HepG2 (cell line): Measurements from ENCODE around the gene SLC38A3. TPM values are rescaled to one million over a fixed set of nuclear protein-coding genes. Genes with fewer than 3 reads are reported as not detected.

Experiments used
- ATAC-seq: fragments of 200-7000 bp; cut with Tn5 transposase; 3 replicates; pipeline ENCODE4 v1.9.1; 2020; ENCODE audit warnings: mild to moderate bottlenecking, moderate library complexity
- BruUV-seq: library from RNA; stranded (reverse); fragments of 400-500 nt; replicated peaks from 2 replicates; lab custom pipeline; 2021; lab: Mats Ljungman, UMichigan
- CTCF ChIA-PET: fragments of 300-600 bp; formaldehyde crosslinking; extraction: SDS; loops from one replicate; lab custom pipeline; 2021; ENCODE audit warnings: low total read pairs, inconsistent platforms, low intra/inter-chr PET ratio; lab: Yijun Ruan, JAX
- POLR2A ChIA-PET: fragments of 350-600 bp; sonication (Branson Sonifier 250); formaldehyde crosslinking; loops from one replicate; lab custom pipeline; 2020; ENCODE audit warnings: antibody characterized with exemption, inconsistent platforms; lab: Yijun Ruan, JAX
- DNase-seq: peaks from one replicate; pipeline ENCODE4 v3.0.0-alpha.2; 2015; ENCODE audit warnings: low spot score
- FAIRE-seq: peaks from 3 replicates; lab custom pipeline; 2011; peaks lifted over from hg19 to GRCh38; lab: Jason Lieb, UNC
- H2AFZ ChIP-seq: one replicate; pipeline ENCODE4 v1.6.1; 2011; ENCODE audit warnings: low read length, inconsistent platforms
- H3K27ac ChIP-seq: fragments of 300-600 bp; 3 replicates; pipeline ENCODE4 v1.8.0; 2011; ENCODE audit warnings: mixed run types, mild to moderate bottlenecking, mixed read lengths, low read length, inconsistent platforms; ENCODE audit not compliant: insufficient read depth; ENCODE audit errors: extremely low read length
- H3K27me3 ChIP-seq, 2 experiments: fragments of 200-600 bp in 1 of 2; 2 replicates in 1 of 2; 3 replicates in 1 of 2; pipeline versions ENCODE4 v1.6.0 to v1.8.0; 2011; ENCODE audit warnings: low read length in 2 of 2, mild to moderate bottlenecking in 2 of 2, moderate library complexity in 2 of 2, inconsistent platforms in 1 of 2; ENCODE audit not compliant: insufficient read depth in 2 of 2, control insufficient read depth in 1 of 2
- H3K36me3 ChIP-seq, 2 experiments: fragments of 200-600 bp in 1 of 2; replicated peaks in 1 of 2; 2 replicates in 1 of 2; 3 replicates in 1 of 2; pipeline versions ENCODE4 v1.5.1 to v1.8.0; 2011; ENCODE audit warnings: low read length in 2 of 2, inconsistent platforms in 1 of 2; ENCODE audit not compliant: insufficient read depth in 2 of 2, control insufficient read depth in 1 of 2
- H3K4me1 ChIP-seq: 2 replicates; pipeline ENCODE4 v1.5.1; 2012; ENCODE audit warnings: low read length, inconsistent platforms; ENCODE audit not compliant: insufficient read depth
- H3K4me2 ChIP-seq: 2 replicates; pipeline ENCODE4 v1.6.0; 2011; ENCODE audit warnings: low read depth, low read length, inconsistent platforms
- H3K4me3 ChIP-seq, 3 experiments: fragments of 200-600 bp in 1 of 3; sonication (generic), shearing (Covaris generic) in 1 of 3; replicated peaks in 1 of 3; 2 replicates each; pipeline ENCODE4 v1.5.1; 2011 to 2016; ENCODE audit warnings: low read length in 3 of 3, inconsistent platforms in 2 of 3, low read depth in 2 of 3, mild to moderate bottlenecking in 2 of 3, control low read depth in 1 of 3, mixed read lengths in 1 of 3; ENCODE audit not compliant: insufficient read depth in 1 of 3
- H3K79me2 ChIP-seq: one replicate; pipeline ENCODE4 v1.6.1; 2011; ENCODE audit warnings: low read length, inconsistent platforms; ENCODE audit not compliant: insufficient read depth
- H3K9ac ChIP-seq: 2 replicates; pipeline ENCODE4 v1.6.0; 2011; ENCODE audit warnings: mild to moderate bottlenecking, low read depth, low read length, inconsistent platforms; ENCODE audit not compliant: insufficient read depth
- H3K9me3 ChIP-seq: 2 replicates; pipeline ENCODE4 v1.5.1; 2012; ENCODE audit warnings: mild to moderate bottlenecking, low read length
- H4K20me1 ChIP-seq: 2 replicates; pipeline ENCODE4 v1.6.0; 2011; ENCODE audit warnings: inconsistent platforms, mild to moderate bottlenecking, low read length, moderate library complexity; ENCODE audit not compliant: insufficient read depth
- E2F2 ChIP-seq: sonication (generic); formaldehyde crosslinking; IDR thresholded peaks from 2 replicates; pipeline ENCODE4 v1.4.0; 2020; ENCODE audit warnings: missing genetic modification reagents, borderline replicate concordance
- KDM6A ChIP-seq: IDR thresholded peaks from 2 replicates; pipeline ENCODE4 v1.6.1; 2016; ENCODE audit warnings: low read depth
- MBD4 ChIP-seq: IDR thresholded peaks from 2 replicates; pipeline ENCODE4 v1.6.1; 2012; ENCODE audit warnings: low read length, inconsistent platforms, borderline replicate concordance
- MLXIP ChIP-seq: sonication (generic); formaldehyde crosslinking; IDR thresholded peaks from 2 replicates; pipeline ENCODE4 v1.9.0; 2021; ENCODE audit warnings: missing genetic modification reagents, borderline replicate concordance
- RBAK ChIP-seq: sonication (generic); formaldehyde crosslinking; IDR thresholded peaks from 2 replicates; pipeline ENCODE4 v1.5.1; 2020; ENCODE audit warnings: mild to moderate bottlenecking, missing genetic modification reagents
- RFXAP ChIP-seq: sonication (generic); formaldehyde crosslinking; IDR thresholded peaks from 2 replicates; pipeline ENCODE4 v1.4.0; 2020; ENCODE audit warnings: missing genetic modification reagents, borderline replicate concordance
- TFDP2 ChIP-seq: sonication (generic); formaldehyde crosslinking; IDR thresholded peaks from 2 replicates; pipeline ENCODE4 v1.4.0; 2020; ENCODE audit warnings: missing genetic modification reagents
- ZBTB42 ChIP-seq: sonication (generic); formaldehyde crosslinking; IDR thresholded peaks from 2 replicates; pipeline ENCODE4 v1.5.0; 2020; ENCODE audit warnings: mild to moderate bottlenecking, missing genetic modification reagents
- ZFY ChIP-seq: sonication (generic); formaldehyde crosslinking; IDR thresholded peaks from 2 replicates; pipeline ENCODE4 v1.4.0; 2020; ENCODE audit warnings: missing genetic modification reagents
- ZNF253 ChIP-seq: sonication (generic); formaldehyde crosslinking; IDR thresholded peaks from 2 replicates; pipeline ENCODE4 v1.8.0; 2022; ENCODE audit warnings: mild to moderate bottlenecking, missing genetic modification reagents, borderline replicate concordance
- ZNF362 ChIP-seq: sonication (generic); formaldehyde crosslinking; IDR thresholded peaks from 2 replicates; pipeline ENCODE4 v1.4.0; 2020; ENCODE audit warnings: missing genetic modification reagents, mild to moderate bottlenecking, borderline replicate concordance
- ZNF451 ChIP-seq: sonication (generic); formaldehyde crosslinking; IDR thresholded peaks from 2 replicates; pipeline ENCODE4 v1.5.0; 2020; ENCODE audit warnings: mild to moderate bottlenecking, missing genetic modification reagents
- ZNF460 ChIP-seq: sonication (generic); formaldehyde crosslinking; IDR thresholded peaks from 2 replicates; pipeline ENCODE4 v1.5.1; 2020; ENCODE audit warnings: missing genetic modification reagents, mild to moderate bottlenecking, borderline replicate concordance
- ZXDC ChIP-seq: sonication (generic); formaldehyde crosslinking; IDR thresholded peaks from 2 replicates; pipeline ENCODE4 v1.5.0; 2020; ENCODE audit warnings: mild to moderate bottlenecking, missing genetic modification reagents
- WGBS: methylation state at CpG from one replicate; pipeline ENCODE4 v1.1.6; 2017; ENCODE audit warnings: low lambda C conversion rate; 5-methylcytosine and 5-hydroxymethylcytosine counted together
- in situ Hi-C: cut with HindIII; loops from 2 replicates; pipeline ENCODE4 v1.10.0; 2017; ENCODE audit warnings: low pct_unique_long_range_greater_than_20kb; ENCODE audit not compliant: extremely low pct_ligation_motif_present
- intact Hi-C: fragments of 100-400 bp; cut with micrococcal nuclease; formaldehyde crosslinking; loops from one replicate; pipeline ENCODE4 v1.10.0; 2022; ENCODE audit not compliant: unreplicated experiment
- polyA plus RNA-seq, 8 experiments: library from polyadenylated mRNA; depleted of rRNA in 3 of 8; stranded (reverse) in 7 of 8; unstranded in 1 of 8; fragments of >200 nt; fragmentation: Illumina TruSeq in 4 of 8; extraction: Trizol in 4 of 8; gene quantifications; 2 replicates each; pipeline versions ENCODE4 v1.2.1 to v1.2.3, GENCODE V29; 2011 to 2016; ENCODE audit warnings: low read depth in 4 of 8, missing spikeins in 1 of 8, mixed read lengths in 1 of 8; ENCODE audit not compliant: insufficient read depth in 1 of 8
- total RNA-seq, 5 experiments: library from RNA; depleted of rRNA; stranded (reverse); fragments of >200 nt; fragmentation: Illumina TruSeq; extraction: Trizol; gene quantifications; 2 replicates each; pipeline ENCODE4 v1.2.3, GENCODE V29; 2016; ENCODE audit warnings: low read depth in 1 of 5

The SLC38A3 gene
- total and polyA plus RNA-seq, 2 of the 13 experiments (the other 11 are each of a cell fraction or from before 2014, with no cell fraction given), result 29.8 to 164 TPM

GRCh38 chr3:50194903-50195500 is 10.1 kb upstream of the SLC38A3 start:
- ChIA-PET CTCF (interaction anchor here (1.1 to 4.8 kb wide), 5 partner anchors 10 to 76 kb away, joined by 4 to 265 read pairs (median 5); partner anchors contain the start of gene SLC38A3), POLR2A (interaction anchor here (0.9 to 4.0 kb wide), 28 partner anchors 13 to 350 kb away, joined by 3 to 844 read pairs (median 6); partner anchors contain the start of genes GNAI2, HYAL1, HYAL3 and IFRD2)
- in situ Hi-C loops, result loop anchor here (5.0 to 10.0 kb wide), 2 partner anchors 32 to 80 kb away; partner anchors contain the start of gene LSMEM2
- TF ChIP-seq ZXDC (CRISPR knock-in tag), result no peak
- TF ChIP-seq ZNF451 (CRISPR knock-in tag), result no peak
- no peak for TF ChIP-seq TFDP2
- no peak for TF ChIP-seq MBD4
- no peak for TF ChIP-seq MLXIP
- TF ChIP-seq E2F2 (CRISPR knock-in tag), result 0 out of 2 replicates have a peak, but pooled peaks have one; percentile 9
- no peak for TF ChIP-seq RBAK (CRISPR knock-in tag)
- TF ChIP-seq ZFY (CRISPR knock-in tag), result no peak
- no peak for TF ChIP-seq ZBTB42 (CRISPR knock-in tag)
- no peak for TF ChIP-seq KDM6A (CRISPR knock-in tag)
- TF ChIP-seq ZNF362 (CRISPR knock-in tag), result no peak
- TF ChIP-seq ZNF253 (CRISPR knock-in tag), result no peak
- TF ChIP-seq RFXAP (CRISPR knock-in tag), result peak; percentile 6; the same call in 1 of the 2 replicates
- no peak for TF ChIP-seq ZNF460

More at GRCh38 chr3:50194903-50195500, 10.1 kb upstream of the SLC38A3 start:
- H3K9me3 ChIP-seq, result no peaks in the 10 kb centered on the region
- H3K4me1 ChIP-seq, result peaks cover 54% of the 10 kb centered on the region
- DNase-seq (peak; percentile 52), FAIRE-seq (no peak), ATAC-seq (peak; percentile 19)
- H2AFZ ChIP-seq, result no peak overlapping the region
- H4K20me1 ChIP-seq, result peaks cover 4% of the 10 kb centered on the region
- intact Hi-C loops, result loop anchor here (1.0 to 5.0 kb wide), 3 partner anchors 15 to 77 kb away; no protein-coding TSS in a partner anchor
- H3K79me2 ChIP-seq, result no peaks in the 10 kb centered on the region
- 12% methylated on average over 12 of the region's 14 CpGs for WGBS
- no peaks in the 10 kb centered on the region for H3K27me3 ChIP-seq
- BruUV-seq, result no TSS peak
- peak overlapping the region; percentile 82 for H3K9ac ChIP-seq
- H3K36me3 ChIP-seq, result no peaks in the 10 kb centered on the region
- H3K27ac ChIP-seq, result peak overlapping the region; percentile 97
- peak overlapping the region; percentile 28 to 70 (median 35) for H3K4me3 ChIP-seq
- peak overlapping the region; percentile 91 for H3K4me2 ChIP-seq
